ENCODE data around the gene CD300E.

The CD300E gene

DNA sequence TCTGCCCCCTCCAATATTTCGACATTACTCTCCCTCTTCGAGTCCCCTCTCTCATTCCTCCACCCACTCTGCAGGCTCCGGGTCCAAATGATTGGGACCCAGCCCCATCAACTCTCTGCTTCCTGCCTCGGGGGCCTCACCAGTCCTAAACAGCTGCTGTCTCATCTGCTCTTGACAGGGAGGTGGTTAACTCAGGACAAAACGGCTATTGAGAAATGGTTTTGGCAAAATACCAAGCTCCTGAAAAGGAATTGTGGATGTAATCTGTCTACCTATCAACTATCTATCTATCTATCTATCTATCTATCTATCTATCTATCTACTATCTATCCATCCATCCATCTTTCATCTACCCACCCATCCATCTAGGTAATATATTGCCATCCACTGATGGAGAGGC, 58.4 kb downstream of the CD300E start:
- DNase-seq: no peak

- DNase-seq: no peak
These were observed 60.2 kb downstream of the CD300E start for GRCh38 chr17:74563358-74563757.

- no peak for DNase-seq
These were observed 62.0 kb downstream of the CD300E start for GRCh38 chr17:74561586-74561985.
